Fibroblast of pulmonary artery (primary cell): ENCODE results near the gene LRRC7.

Source experiments
- DNase-seq: peaks from one replicate; pipeline ENCODE4 v3.0.0-alpha.2; 2010; ENCODE audit warnings: low read depth
- H3K4me3 ChIP-seq: replicated peaks from 2 replicates; pipeline ENCODE4 v1.5.1; 2011; ENCODE audit warnings: low read depth, mild to moderate bottlenecking, control low read depth, low read length, moderate library complexity
- TF ChIP-seq, protein P1 (sequence below): IDR thresholded peaks from 2 replicates; pipeline ENCODE4 v1.5.1; 2011; ENCODE audit warnings: mild to moderate bottlenecking, control low read depth, low read length, inconsistent platforms; ENCODE audit errors: missing control alignments

The LRRC7 gene

DNA sequence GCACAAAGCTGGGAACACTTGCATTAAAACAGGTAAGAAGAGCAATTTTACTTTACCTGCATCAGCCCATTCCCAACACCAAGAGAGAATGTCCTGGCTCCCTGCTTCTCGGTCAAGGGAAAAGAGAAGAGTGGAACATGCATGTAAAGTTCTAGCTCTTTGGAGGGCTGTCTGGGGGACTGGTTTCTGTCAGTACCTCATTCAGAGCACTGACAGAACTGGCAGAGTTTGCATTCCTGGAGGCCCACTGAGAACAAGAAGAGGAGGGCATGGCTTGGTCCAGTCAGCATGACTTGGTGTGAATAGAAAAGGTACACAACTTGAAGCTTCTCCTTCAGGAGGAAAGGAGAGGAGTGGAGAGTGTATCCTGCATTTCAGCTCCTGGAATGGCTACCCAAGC lies 83.9 kb downstream of the LRRC7 start:
- TF ChIP-seq, protein P1, sequence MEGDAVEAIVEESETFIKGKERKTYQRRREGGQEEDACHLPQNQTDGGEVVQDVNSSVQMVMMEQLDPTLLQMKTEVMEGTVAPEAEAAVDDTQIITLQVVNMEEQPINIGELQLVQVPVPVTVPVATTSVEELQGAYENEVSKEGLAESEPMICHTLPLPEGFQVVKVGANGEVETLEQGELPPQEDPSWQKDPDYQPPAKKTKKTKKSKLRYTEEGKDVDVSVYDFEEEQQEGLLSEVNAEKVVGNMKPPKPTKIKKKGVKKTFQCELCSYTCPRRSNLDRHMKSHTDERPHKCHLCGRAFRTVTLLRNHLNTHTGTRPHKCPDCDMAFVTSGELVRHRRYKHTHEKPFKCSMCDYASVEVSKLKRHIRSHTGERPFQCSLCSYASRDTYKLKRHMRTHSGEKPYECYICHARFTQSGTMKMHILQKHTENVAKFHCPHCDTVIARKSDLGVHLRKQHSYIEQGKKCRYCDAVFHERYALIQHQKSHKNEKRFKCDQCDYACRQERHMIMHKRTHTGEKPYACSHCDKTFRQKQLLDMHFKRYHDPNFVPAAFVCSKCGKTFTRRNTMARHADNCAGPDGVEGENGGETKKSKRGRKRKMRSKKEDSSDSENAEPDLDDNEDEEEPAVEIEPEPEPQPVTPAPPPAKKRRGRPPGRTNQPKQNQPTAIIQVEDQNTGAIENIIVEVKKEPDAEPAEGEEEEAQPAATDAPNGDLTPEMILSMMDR = no peak
- no peak for DNase-seq

DNA sequence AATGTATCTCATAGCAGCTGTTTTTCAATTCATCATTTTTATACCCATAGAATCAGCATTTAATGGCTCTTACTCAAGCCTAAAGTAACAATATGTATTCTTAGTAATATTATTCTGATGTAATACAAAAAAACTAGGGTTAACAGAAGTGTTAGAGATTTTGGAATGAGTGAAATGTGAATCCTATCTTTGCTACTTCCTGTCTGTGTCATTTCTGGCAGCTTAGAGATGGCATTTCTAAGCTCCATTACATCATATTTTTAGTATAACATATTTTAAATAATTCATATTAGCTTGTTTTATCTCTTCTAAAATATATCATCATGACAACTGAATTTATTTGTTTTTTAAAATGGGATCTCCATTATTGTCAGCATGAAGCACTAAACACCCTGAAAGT lies 90.2 kb downstream of the LRRC7 start:
- H3K4me3 ChIP-seq = no peak overlapping the region
- TF ChIP-seq, protein P1 = no peak
- DNase-seq = peak; percentile 33

More for the DNA sequence above, 83.9 kb downstream of the LRRC7 start:
- no peak overlapping the region for H3K4me3 ChIP-seq

DNA sequence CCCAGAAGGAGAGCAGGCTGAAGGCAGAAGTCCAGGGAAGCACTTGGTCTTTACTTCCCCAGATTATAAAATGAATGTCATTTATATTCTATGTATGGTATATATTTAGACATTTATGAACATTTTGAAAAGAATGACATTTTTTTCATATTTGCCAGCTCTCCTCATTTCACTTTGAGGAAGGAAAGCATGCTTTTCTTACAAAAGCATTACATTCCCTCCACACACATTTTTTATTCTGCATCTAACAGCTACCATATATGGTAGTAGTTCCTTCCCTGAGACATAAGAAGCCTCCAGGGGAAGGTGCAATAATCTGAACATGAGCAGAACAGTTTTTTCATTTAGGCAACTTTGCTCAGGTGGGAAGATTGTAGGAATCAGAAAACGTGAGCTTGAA lies 94.0 kb downstream of the LRRC7 start:
- TF ChIP-seq, protein P1 = no peak
- no peak overlapping the region for H3K4me3 ChIP-seq
- peak; percentile 4 for DNase-seq

DNA sequence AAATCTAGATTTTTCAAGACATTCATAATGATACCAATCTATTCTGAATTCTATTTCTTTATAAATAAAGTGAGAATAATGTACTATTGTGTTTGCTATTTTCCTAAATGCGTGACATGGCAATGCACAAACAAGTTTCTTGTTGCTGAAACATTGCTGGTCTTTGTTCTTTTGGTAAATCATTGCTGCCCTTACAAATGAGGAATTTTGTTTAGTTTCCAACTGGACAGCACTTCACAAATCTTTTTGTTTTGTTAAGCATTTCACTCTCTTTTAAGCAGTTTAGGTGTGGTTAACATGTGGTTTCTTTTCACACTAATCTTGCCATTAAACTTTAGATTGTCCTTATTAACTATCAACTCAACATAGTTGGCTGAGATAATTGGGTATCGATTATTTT lies 94.6 kb downstream of the LRRC7 start:
- no peak for DNase-seq
- TF ChIP-seq, protein P1 = no peak
- no peak overlapping the region for H3K4me3 ChIP-seq

DNA sequence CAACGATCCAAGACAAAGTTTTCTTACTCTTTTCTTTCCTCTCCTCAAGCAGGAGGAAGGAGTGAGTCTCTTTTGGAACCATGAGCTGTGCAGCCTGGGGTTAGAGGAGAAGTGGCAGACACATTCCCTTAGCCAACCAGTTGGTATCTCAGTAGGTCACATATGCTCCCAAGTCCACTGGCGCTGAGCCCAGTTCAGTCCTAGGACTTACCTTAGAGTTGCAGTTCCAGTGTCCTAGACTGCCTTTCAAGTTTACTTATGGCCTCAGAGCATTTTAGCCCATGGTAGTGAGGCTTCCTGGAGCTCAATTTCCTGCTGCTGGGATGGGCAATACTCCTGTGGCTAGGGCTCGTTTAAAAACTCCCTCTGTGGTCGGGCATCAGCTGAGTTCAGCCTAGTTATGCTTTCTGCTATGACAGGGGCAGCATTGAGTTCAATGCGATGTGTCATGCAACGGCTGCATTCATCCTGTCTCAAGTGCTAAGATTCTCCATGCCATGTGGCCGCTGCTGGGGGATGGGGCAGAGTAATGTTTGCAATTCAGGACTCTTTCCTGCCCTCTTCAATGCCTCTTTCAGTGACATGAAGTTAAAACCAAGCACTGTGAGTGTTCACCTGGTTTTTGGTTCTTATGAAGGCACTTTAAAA lies 103.8 kb downstream of the LRRC7 start:
- no peak for DNase-seq
- TF ChIP-seq, protein P1 = no peak
- no peak overlapping the region for H3K4me3 ChIP-seq

DNA sequence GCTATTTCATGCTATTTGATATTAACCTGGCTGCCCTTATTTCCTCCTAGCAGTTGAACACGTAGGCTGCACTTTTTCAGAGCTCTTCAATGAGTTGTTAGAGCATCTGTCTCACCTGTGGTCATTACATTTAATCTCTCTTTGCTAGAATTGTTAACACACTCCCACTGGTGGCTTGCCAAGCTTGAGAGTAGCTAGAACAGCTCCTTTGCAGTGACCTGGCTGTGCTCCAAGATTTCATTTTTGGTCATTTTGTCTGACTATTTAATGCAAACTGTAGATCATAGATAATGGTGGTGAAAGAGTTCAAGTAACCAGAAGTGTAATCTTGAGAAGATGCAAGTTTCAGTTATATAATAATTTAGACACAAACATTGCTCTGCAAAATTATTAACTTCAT lies 105.6 kb downstream of the LRRC7 start:
- TF ChIP-seq, protein P1 = no peak
- H3K4me3 ChIP-seq = no peak overlapping the region
- DNase-seq = peak; percentile 4

DNA sequence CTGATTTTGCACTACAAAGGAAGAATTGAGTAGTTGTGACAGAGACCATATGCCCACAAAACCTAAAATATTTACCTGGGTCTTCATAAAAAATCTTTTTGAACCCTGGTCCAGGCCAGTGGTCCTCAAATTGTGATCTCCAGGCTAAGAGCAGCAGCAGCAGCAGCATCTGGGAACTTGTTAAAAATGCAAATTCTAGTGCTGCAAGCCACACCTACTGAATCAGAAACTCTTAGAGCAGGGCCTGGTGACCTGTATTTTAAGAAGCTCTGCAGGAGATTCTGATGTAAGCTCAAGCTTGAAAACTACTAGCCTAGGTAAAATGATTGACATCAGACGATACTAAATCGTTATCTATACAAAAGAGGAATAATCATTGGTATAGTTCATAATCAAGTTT lies 112.2 kb downstream of the LRRC7 start:
- TF ChIP-seq, protein P1 = no peak
- no peak for DNase-seq
- no peak overlapping the region for H3K4me3 ChIP-seq
